ENCODE measurements around the gene KCNT1. TPM values are rescaled to one million over a fixed set of nuclear protein-coding genes. Genes with fewer than 3 reads are reported as not detected.

Gene KCNT1
- polyA plus RNA-seq, 1 experiment = not detected

DNA sequence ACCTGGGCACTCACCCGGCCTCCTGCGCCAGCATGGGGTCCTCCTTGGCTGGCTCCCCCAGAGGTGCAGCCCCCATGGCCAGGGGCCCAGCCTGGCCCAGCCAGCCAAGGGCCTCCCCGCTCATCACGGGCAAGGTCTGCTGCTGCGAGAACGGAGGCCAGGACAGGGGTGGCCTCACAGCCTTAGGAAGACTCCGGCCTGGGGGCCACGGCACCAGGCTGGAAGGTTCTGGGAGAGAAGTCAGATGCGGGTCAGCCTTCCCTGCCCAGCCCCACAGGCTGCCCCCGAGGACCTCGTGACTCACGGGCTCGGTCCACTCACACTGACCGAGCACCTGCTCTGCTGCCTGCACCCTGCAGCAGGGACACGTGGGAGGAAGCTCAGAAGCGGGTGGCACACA lies 6.9 kb upstream of the KCNT1 start:
- Histone ChIP-seq H3K27me3 (ENCODE audit: control insufficient read depth, insufficient read depth, low read length) (peaks cover 3% of the 10 kb centered on the region), H3K4me3 (ENCODE audit: low read depth, low read length) (no peak overlapping the region), H3K27ac (ENCODE audit: low read depth, low read length) (no peak overlapping the region), H3K9me3 (ENCODE audit: control insufficient read depth, insufficient read depth, low read length) (no peaks in the 10 kb centered on the region; the same call in 1 of the 2 replicates)
- CTCF ChIA-PET = no interaction called here
- POLR2A ChIA-PET = no interaction called here
- TF ChIP-seq, protein P1, sequence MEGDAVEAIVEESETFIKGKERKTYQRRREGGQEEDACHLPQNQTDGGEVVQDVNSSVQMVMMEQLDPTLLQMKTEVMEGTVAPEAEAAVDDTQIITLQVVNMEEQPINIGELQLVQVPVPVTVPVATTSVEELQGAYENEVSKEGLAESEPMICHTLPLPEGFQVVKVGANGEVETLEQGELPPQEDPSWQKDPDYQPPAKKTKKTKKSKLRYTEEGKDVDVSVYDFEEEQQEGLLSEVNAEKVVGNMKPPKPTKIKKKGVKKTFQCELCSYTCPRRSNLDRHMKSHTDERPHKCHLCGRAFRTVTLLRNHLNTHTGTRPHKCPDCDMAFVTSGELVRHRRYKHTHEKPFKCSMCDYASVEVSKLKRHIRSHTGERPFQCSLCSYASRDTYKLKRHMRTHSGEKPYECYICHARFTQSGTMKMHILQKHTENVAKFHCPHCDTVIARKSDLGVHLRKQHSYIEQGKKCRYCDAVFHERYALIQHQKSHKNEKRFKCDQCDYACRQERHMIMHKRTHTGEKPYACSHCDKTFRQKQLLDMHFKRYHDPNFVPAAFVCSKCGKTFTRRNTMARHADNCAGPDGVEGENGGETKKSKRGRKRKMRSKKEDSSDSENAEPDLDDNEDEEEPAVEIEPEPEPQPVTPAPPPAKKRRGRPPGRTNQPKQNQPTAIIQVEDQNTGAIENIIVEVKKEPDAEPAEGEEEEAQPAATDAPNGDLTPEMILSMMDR (IDR thresholded peaks at IDR 0.05; ENCODE audit: low read depth, low read length) = no peak
- DNase-seq (ENCODE audit: low read depth, low spot score) = no peak

DNA sequence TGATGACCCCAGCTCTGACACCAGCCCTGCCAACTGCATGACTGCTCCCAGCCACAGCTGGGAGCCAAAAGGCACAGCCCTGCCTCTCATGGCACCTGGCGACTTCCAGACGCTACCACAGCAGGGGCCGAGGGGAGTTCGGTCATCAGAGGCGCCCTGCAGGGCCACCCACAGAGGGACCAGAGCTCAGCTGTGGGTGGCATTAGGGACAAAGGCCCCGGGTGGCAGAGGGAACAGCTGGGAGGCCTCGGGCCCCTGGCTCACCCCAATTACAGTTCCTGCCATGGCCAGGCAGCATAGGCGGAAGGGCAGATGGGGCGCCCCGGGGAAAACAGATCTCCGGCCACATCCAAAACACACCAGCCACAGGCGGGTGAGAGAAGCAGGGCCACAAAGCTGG lies 6.3 kb upstream of the KCNT1 start:
- TF ChIP-seq, protein P1 (IDR thresholded peaks at IDR 0.05; ENCODE audit: low read depth, low read length) = no peak
- H3K27ac ChIP-seq (ENCODE audit: low read depth, low read length) = no peak overlapping the region
- no peaks in the 10 kb centered on the region; the same call in 1 of the 2 replicates for H3K9me3 ChIP-seq (ENCODE audit: control insufficient read depth, insufficient read depth, low read length)
- DNase-seq (ENCODE audit: low read depth, low spot score) = no peak
- CTCF ChIA-PET = no interaction called here
- POLR2A ChIA-PET = no interaction called here
- no peak overlapping the region for H3K4me3 ChIP-seq (ENCODE audit: low read depth, low read length)
- H3K27me3 ChIP-seq (ENCODE audit: control insufficient read depth, insufficient read depth, low read length) = peaks cover 3% of the 10 kb centered on the region

DNA sequence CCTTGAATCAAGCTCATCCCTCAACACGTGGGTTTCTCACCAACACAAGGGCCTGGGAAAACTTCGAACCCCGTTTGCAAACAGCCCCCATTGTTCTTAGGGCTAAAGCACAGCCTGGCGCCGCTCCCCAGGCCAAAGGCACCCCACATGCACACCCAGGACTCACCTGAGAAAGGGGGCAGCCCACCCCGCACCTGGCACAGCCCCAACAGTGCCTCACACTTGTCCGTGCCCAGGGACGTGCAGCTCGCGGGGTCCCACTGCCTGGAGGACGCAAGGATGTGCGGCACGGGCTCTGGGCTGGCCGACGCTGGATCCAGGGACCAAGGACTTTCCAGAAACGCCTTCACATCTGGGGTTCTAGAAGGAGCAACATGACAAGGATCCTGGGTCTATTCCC lies 5.5 kb upstream of the KCNT1 start:
- Histone ChIP-seq H3K4me3 (ENCODE audit: low read depth, low read length) (no peak overlapping the region), H3K27ac (ENCODE audit: low read depth, low read length) (no peak overlapping the region), H3K9me3 (ENCODE audit: control insufficient read depth, insufficient read depth, low read length) (no peaks in the 10 kb centered on the region; the same call in 1 of the 2 replicates), H3K27me3 (ENCODE audit: control insufficient read depth, insufficient read depth, low read length) (peaks cover 3% of the 10 kb centered on the region)
- TF ChIP-seq, protein P1 (IDR thresholded peaks at IDR 0.05; ENCODE audit: low read depth, low read length) = no peak
- CTCF ChIA-PET = no interaction called here
- POLR2A ChIA-PET = no interaction called here
- DNase-seq (ENCODE audit: low read depth, low spot score) = no peak

DNA sequence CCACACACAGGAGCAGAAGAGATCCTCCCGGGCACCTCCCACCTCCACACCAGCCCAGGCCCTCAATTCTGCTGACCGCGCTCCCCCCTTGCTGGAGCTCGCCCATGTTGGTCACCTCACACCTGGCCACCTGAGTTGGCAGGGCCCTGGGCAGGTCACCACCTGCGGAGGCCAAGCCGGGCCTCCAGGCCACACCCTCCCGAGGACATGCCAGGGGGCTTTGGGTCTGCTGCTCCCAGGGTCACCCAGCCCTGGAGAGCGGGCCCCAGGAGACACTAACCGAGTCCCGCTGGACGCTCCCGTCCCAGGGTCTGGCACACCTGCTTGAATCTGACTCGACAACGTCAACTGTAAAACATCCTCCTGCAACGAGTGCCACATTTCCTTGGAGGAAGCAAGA lies 4.8 kb upstream of the KCNT1 start:
- ChIA-PET POLR2A (no interaction called here), CTCF (no interaction called here)
- no peak for DNase-seq (ENCODE audit: low read depth, low spot score)
- H3K27me3 ChIP-seq (ENCODE audit: control insufficient read depth, insufficient read depth, low read length) = peaks cover 3% of the 10 kb centered on the region
- H3K4me3 ChIP-seq (ENCODE audit: low read depth, low read length) = no peak overlapping the region
- H3K9me3 ChIP-seq (ENCODE audit: control insufficient read depth, insufficient read depth, low read length) = no peaks in the 10 kb centered on the region; the same call in 1 of the 2 replicates
- H3K27ac ChIP-seq (ENCODE audit: low read depth, low read length) = no peak overlapping the region
- TF ChIP-seq, protein P1 (IDR thresholded peaks at IDR 0.05; ENCODE audit: low read depth, low read length) = no peak

DNA sequence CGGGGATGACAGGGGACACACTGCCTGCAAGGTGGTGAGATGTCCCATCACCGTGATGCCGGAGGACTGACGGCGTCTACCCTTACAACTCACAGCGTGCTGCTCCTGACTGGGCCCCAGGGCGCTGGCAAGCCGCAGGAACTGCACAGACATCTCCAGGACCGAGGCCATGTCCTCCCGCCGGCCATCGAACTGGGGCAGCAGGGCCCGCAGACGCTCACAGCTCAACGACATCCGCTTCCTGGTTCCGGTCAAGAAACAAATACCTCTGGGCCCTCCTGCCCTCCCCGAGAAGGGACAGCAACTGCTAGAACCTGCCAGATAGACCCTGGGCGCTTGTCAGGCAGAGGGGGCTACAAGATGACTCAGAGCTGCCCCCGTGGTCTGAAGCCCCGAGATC lies 3.7 kb upstream of the KCNT1 start:
- POLR2A ChIA-PET = no interaction called here
- TF ChIP-seq, protein P1 (IDR thresholded peaks at IDR 0.05; ENCODE audit: low read depth, low read length) = no peak
- Histone ChIP-seq H3K27me3 (ENCODE audit: control insufficient read depth, insufficient read depth, low read length) (peaks cover 7% of the 10 kb centered on the region), H3K4me3 (ENCODE audit: low read depth, low read length) (no peak overlapping the region), H3K9me3 (ENCODE audit: control insufficient read depth, insufficient read depth, low read length) (no peaks in the 10 kb centered on the region; the same call in 1 of the 2 replicates), H3K27ac (ENCODE audit: low read depth, low read length) (no peak overlapping the region)
- no peak for DNase-seq (ENCODE audit: low read depth, low spot score)
- CTCF ChIA-PET = interaction anchor here (0.6 kb wide), 1 partner anchor 59 kb away, joined by 4 read pairs; the partner anchor contains the start of gene GLT6D1

Data from AG04450 (cell line).